Dedifferentiated amniotic fluid mesenchymal stem cell (primary cell): ENCODE measurements around the gene BBOX1.
A peak's percentile ranks its signal among the peaks of the same experiment; 100 is the strongest.
"Not testable (repeated sequence)": the region's sequence is repeated elsewhere in the genome, so short reads cannot be mapped to it uniquely, and the experiment has no call there.

Source experiments
- DNase-seq: peaks from one replicate; pipeline ENCODE4 v3.0.0-alpha.2; 2016; ENCODE audit errors: extremely low spot score

BBOX1 gene

GRCh38 chr11:27124514-27125264, 84.1 kb downstream of the BBOX1 start:
- DNase-seq: peak; percentile 31

- no peak for DNase-seq
These were observed 89.1 kb downstream of the BBOX1 start for GRCh38 chr11:27129686-27130085.

- DNase-seq: no peak
These were observed 90.2 kb downstream of the BBOX1 start for GRCh38 chr11:27130806-27131205.

- DNase-seq: not testable (repeated sequence)
These were observed 95.3 kb downstream of the BBOX1 start for GRCh38 chr11:27135924-27136329.

- DNase-seq: no peak
These were observed 98.1 kb downstream of the BBOX1 start for GRCh38 chr11:27138716-27139115.

GRCh38 chr11:27139742-27140367, 99.2 kb downstream of the BBOX1 start:
- peak; percentile 61 for DNase-seq

GRCh38 chr11:27141576-27141975, 101.0 kb downstream of the BBOX1 start:
- no peak for DNase-seq

GRCh38 chr11:27147916-27148315, 107.3 kb downstream of the BBOX1 start:
- no peak for DNase-seq

GRCh38 chr11:27148506-27148905, 107.9 kb downstream of the BBOX1 start:
- no peak for DNase-seq

GRCh38 chr11:27150098-27150497, 109.5 kb downstream of the BBOX1 start:
- DNase-seq: no peak

- no peak for DNase-seq
These were observed 112.5 kb downstream of the BBOX1 start for GRCh38 chr11:27153136-27153535.

- peak; percentile 90 for DNase-seq
These were observed 118.1 kb downstream of the BBOX1 start for GRCh38 chr11:27158456-27159334.

GRCh38 chr11:27159335-27159679, 118.7 kb downstream of the BBOX1 start:
- DNase-seq: no peak

- DNase-seq: no peak
These were observed 120.5 kb downstream of the BBOX1 start for GRCh38 chr11:27161071-27161470.

GRCh38 chr11:27162237-27162636, 121.6 kb downstream of the BBOX1 start:
- no peak for DNase-seq

- no peak for DNase-seq
These were observed 125.5 kb downstream of the BBOX1 start for GRCh38 chr11:27166130-27166529.

GRCh38 chr11:27171376-27171958, 130.9 kb downstream of the BBOX1 start:
- no peak for DNase-seq

- DNase-seq: no peak
These were observed 132.9 kb downstream of the BBOX1 start for GRCh38 chr11:27173545-27173944.

GRCh38 chr11:27174021-27174420, 133.4 kb downstream of the BBOX1 start:
- DNase-seq: no peak

GRCh38 chr11:27174672-27175210, 134.1 kb downstream of the BBOX1 start:
- no peak for DNase-seq

GRCh38 chr11:27175562-27175961, 134.9 kb downstream of the BBOX1 start:
- not testable (repeated sequence) for DNase-seq
